ENCODE measurements around the gene MAN1A1. TPM values are rescaled to one million over a fixed set of nuclear protein-coding genes. Genes with fewer than 3 reads are reported as not detected.
A peak's percentile ranks its signal among the peaks of the same experiment; 100 is the strongest.

Gene MAN1A1
- total RNA-seq, 1 experiment from 2014 or later, result 6.8 TPM

DNA sequence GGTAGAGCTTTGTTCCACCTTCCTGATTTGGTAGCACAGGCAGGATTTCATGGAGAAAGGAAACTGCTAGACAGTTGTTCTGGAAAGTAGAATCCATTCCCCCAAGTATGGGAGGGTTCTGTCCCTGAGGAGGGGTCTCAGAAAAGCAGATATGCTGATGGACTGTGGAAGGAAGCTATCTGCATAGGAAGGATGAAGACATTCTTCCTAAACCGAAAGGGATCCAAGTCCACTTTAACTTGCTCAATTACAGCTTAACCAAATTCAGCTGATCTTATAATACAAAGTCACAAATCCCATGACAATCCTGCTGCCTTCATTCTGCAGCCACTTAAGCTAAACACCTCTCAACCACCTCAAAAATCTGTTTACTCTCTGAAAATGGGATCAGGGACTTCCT lies 2.6 kb downstream of the MAN1A1 start:
- DNase-seq (ENCODE audit: low read depth), result no peak

DNA sequence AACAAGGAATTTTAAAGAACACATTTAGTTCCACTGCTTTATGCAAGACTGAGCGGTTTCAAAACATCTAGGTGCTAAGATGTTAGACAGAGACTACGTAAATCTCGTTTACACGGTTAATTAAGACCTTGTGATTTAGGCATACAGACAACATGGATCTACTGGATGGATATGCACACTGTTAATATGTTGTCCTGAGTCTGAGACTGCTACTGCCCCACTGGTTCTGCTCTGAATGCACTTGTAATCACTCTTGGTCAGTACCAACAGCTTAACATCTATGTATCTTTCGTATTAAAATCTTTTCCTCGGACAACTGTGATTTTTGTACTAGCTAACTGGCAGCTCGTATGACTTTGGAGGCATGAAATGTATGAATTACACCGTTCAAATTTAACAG lies 3.1 kb downstream of the MAN1A1 start:
- no peak for DNase-seq (ENCODE audit: low read depth)

DNA sequence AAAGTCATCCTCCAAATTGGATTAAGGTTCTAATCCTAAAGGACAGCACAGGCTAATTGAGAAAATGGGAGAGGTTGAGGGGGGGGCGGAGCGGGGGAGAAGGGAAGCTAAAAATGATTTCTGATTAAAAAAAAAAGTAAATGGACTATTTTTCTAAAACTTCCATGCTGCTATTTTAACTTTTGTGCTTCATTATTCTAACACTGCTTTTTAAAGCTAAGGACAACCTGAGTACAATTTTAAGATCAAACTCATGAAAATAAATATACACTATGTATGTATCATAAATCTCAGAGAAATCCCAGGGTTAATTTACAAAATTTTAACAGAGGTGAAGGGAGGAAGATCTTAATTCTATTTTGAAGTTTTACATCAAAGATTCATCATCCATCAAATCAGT lies 4.4 kb downstream of the MAN1A1 start:
- no peak for DNase-seq (ENCODE audit: low read depth)

DNA sequence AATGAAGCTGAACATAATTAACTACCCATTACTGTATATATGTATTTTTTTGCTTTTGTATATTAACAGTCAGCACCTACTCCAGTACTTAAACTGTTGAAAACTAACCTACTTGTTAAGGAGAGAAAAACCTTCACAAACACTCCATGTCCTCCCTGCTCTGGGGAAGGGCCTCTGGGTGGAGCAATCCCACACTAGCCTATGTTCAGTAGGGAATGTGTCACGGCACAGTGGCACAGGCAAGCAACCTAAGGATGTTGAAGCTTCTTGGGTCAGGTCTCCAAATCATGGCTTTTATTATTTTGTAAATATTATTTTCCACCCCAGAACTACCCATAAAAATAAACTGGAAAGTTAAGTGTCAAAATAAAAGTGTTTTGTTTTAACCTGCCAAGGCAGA lies 5.3 kb downstream of the MAN1A1 start:
- no peak for DNase-seq (ENCODE audit: low read depth)

DNA sequence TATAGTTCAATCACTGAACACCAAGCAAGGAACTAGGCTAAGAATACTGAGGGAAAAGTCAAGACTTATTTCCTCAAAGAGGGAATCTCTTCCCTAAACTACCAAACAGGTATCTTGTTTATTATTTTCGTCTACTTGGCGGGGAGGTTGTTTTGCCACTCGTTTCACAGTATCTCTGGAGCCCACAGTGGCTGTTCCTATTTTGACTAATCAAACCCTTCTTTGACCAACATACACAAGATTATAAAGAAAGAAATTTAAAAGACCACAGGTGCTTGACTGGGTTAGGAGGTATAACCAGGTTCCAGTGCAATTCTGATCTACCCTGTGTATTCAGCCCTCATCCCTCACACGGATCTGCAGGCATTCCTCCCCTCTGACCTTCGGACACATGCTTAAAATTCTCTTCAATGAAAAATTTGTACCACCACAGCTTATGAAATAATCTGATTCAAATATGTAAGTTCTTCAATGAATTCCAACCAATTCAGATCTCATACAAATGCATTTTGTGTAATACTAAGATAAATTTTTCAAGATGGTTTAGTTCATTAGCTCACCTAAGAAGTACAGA lies 5.9 kb downstream of the MAN1A1 start:
- no peak for DNase-seq (ENCODE audit: low read depth)

DNA sequence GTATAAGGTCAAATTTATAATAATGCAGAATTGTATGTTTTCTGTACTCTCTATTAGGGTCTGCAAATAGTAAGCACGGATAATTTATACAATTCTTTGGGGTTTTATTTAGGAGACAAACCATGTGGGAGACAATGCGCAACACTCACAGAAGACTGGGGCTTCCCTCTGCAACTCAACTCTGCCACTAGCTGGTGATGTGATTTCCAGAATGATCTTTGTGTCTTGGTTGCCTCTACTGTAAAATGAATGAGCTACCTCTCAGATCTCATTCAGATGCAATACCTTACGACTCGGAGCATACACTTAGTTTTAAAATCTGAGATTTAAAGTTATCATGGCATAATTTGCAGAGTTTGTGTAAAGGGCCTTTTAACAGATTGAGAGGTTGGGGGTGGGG lies 6.4 kb downstream of the MAN1A1 start:
- DNase-seq (ENCODE audit: low read depth), result no peak

DNA sequence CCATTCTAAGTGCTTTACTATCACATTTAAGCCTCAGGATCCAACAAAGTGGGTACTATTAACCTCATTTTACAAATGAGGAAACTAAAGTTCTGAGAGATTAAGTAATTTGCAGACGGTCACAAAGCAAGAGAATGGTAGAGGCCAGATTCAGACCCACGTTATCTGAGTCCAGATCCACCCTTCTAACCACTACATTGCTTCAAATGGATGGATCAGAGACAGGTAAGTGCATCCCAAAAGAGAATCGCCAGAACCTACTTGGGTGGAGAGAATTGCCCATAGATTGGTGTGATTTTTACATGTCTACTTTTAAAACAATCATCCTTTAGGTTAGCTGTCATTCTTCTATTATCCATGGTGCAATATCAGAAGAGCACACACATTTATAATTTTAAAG lies 7.1 kb downstream of the MAN1A1 start:
- no peak for DNase-seq (ENCODE audit: low read depth)

DNA sequence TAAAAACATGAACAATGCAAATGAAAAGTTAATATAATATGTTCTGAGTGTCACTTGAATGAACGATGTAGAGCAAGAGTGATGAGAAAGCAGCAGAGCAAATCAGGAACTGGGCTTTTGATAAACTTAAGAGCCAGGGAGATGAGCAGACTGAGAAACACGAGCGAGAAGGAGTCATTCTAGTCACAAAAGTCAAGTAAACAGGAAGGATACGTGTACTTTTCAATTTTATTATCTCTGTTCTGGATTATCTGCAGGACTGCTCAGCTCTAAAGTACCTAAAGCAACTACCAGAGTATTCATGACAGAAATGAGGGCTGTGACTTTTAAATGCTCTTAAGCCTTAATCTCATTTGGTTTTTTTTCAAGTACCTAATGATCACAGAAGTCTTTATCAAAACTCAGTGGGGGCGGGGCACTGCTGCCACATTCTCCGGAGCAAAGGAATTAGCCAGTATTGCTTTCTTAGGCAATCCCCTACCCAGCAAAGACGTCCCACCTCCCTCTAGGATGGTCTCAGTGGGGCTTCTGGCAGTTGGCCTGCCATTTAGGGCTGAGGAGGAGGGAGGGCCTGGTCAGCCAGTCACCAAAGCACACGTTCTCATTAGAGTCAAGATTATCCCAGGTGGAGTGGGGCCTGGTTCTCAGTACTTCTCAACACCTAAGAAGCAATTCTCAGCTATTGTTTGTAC lies 8.6 kb downstream of the MAN1A1 start:
- no peak for DNase-seq (ENCODE audit: low read depth)

DNA sequence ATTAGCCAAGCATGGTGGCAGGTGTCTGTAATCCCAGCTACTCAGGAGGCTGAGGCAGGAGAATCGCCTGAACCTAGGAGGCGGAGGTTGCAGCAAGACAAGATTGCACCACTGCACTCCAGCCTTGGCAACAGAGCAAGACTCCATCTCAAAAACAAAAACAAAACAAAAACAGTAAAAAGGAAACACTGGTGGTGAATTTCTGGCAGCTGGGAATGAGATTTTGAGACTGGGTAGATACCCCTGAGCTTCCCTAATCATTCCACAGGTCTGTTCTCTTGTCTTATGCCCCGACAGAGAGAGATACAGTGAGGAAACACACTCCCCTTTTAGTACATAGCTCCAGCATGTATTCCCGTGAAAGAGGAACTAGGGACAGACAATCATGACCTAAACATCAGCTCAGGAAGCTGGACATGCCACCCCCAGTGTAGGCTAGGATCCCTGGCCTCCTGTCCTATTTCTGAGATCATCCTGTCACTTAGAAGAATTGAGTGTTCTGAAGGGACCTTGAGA lies 9.6 kb downstream of the MAN1A1 start:
- no peak for DNase-seq (ENCODE audit: low read depth)

DNA sequence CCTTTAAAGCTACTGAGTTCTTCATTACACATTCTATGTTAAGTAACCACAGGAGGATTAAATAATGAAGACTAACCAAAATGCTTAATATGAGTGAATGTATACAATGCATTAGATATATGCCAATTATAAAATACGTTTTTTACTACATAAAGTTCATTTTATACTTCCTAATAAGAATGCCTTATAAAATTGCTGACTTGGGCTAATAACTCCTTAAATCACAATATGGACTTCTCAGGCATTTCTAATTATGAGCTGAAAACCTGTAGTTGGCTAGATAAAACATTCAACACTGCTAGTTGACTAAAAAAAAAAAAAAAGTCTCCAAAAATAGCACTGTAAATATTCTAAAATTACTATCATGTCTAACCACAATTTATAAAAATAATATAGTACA lies 11.8 kb downstream of the MAN1A1 start:
- DNase-seq (ENCODE audit: low read depth), result no peak

DNA sequence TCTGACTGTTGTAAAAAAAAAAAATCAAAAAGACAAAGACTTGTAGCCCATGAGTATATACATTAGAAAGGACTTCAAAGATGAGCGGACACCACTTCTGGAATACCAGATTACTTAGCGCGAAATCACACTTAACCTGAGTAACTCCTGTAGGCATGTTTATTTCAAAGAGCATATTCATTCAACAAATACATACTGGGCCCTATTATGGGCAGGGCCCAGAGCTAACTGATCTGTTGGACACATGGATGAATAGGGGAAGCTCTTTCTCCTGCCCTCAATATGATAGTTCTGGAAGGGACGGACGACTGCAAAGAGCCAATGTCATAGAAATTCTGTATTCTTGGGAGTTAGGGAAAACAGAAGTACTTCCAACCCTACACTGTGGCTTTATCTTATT lies 12.3 kb downstream of the MAN1A1 start:
- DNase-seq (ENCODE audit: low read depth), result no peak

DNA sequence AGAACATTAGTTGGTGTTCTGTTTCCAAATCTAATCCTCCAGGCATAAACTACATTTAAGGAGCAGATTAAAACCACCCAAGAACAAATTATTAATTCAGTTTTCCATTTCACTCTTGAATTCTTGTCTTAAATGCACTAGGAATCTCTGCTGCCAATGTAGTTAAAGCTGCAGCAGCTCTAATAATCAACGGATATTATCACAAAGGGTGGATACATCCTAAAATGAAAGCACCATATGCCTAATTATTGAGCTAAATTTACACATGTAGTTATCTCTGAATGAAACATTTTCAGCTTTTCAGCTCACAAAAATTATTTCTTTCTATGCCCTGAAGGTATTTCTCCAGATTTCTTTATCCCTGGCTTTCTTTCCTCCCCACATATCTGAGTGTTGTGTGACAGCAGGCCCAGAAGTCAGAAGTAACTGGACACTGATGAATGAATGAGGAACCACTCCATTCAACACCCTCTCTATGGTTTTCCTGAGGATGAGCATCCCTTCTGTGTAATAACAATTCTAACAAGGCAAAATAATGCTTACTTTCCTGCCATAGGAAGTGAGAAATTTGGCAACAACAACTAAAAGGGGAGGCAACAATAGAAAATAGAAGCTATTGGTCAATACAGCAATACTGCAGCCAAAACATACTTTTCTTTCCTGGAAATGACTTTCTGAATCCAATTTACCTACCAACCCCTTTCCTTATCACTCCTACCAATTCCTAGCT lies 14.9 kb downstream of the MAN1A1 start:
- no peak for DNase-seq (ENCODE audit: low read depth)

DNA sequence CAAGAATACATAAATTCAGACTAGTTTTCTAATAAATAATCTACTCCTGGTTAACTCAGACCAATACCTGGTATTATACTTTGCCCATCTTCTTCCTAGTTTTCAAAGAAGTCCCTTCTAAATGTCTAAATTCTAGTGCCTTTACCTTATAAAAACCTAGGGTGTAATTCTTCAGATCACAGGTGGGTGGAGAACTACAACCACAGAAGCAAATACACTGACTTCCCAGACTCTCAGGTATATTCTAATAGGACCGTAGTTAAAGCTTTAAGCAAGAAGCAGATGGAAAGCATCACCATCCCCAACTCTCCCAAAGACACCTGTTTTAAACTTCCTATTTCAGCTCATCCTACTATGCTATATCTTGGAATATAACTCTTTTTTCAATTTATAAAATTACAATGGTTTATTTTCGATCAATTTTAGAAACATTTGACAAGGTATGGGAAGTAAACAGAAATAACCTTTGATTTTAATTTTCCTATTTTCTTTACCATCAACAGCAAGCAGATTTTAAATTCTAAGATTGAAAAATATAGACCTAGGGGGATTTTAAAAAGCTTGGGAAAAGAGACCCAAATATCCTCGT lies 15.8 kb downstream of the MAN1A1 start:
- DNase-seq (ENCODE audit: low read depth), result peak; percentile 4

DNA sequence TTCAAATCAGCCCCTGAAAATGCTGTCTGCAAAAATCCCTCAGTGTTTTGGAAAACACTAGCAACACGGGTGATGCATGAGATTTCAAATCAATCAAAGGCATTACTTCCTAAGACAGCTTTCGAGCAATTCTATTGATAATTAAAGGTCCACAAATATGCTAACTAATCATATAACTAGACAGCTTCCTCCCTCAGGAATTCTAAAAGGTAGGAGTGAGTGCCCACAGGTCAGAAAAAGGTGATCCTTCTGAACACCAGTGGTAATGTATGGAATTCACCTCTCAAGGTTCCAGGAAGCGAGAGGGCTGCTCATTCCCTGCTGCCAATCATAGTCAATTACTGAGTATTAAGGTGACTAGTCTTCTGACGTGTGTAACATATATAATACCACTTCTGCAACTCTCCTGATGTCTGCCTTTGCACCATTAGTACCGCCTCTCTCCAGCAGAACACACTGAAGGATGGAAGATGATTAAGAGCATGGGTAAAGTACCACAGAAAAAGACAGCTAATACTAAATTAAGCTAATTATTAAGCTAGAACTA lies 16.4 kb downstream of the MAN1A1 start:
- no peak for DNase-seq (ENCODE audit: low read depth)

DNA sequence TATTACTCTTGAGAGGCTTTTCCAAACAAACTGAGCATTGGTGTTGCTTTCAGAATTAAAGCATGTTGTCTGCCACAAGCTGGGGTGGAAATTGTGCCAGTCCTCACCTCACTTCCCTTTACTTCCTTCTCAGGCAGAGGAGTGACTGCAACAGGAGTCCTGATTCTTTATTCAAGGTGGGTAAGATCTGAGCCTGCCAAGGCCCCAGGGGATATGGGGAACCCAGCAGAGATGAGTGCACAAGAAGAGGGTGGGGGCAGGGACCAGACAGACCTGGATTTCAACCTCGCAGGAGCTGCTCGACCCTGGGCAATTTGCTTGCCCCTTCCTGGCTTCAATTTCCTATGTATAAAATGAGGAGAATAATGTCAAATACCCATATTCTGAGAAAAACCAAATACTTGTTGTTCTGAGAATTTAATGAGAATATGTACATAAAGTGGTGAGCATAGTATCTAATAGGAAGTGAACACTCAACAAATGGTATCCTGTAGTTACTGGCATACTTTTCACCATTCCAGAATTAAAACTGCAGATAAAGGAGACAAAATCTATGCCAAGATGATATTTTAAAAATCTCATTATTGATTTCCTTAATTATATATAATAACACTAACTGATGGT lies 17.8 kb downstream of the MAN1A1 start:
- DNase-seq (ENCODE audit: low read depth), result no peak

DNA sequence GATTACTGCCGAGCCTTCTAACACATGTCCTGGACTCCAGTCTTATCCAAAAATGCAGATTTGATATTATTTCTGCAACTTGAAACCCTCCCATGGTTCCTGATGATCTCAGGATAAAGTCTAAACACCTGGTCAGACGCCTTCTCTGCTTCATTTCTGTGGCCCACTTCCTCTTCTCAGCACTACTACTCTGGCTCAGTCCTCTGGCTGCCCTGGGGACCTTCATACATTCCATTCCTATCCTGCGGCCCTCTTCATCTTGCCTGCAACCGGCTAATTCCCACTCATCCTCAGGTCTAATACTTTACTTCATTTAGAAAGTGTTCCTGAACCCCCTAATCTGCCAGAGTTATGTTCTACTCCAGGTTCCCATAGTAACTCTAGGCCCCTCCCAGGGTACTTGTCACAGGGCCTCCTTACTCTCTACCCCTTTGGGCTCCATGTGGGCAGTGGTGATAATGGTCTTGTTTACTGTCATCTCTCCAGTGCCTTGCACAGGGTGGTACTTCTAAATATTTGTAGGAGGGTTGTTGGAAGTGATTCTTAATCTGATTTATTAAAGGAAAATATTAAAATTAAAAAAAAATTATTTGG lies 18.9 kb downstream of the MAN1A1 start:
- no peak for DNase-seq (ENCODE audit: low read depth)

DNA sequence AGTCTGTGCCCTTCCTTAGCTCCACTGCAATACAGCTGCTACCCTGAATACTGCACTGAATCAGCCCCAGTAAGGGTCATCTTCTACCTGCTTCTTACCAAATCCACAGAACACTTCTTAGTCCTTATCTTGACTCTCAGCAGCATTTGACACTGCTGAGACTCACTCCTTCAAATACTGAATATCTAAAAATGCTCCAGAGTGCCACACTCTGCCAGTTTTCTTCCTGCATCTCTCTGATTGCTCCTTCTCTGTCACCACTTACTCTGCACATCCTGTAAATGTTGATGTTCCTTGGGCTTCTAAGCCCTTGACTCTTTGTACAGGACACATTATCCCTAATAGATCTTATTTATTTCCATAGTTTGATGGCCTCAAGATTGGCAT lies 19.8 kb downstream of the MAN1A1 start:
- no peak for DNase-seq (ENCODE audit: low read depth)

DNA sequence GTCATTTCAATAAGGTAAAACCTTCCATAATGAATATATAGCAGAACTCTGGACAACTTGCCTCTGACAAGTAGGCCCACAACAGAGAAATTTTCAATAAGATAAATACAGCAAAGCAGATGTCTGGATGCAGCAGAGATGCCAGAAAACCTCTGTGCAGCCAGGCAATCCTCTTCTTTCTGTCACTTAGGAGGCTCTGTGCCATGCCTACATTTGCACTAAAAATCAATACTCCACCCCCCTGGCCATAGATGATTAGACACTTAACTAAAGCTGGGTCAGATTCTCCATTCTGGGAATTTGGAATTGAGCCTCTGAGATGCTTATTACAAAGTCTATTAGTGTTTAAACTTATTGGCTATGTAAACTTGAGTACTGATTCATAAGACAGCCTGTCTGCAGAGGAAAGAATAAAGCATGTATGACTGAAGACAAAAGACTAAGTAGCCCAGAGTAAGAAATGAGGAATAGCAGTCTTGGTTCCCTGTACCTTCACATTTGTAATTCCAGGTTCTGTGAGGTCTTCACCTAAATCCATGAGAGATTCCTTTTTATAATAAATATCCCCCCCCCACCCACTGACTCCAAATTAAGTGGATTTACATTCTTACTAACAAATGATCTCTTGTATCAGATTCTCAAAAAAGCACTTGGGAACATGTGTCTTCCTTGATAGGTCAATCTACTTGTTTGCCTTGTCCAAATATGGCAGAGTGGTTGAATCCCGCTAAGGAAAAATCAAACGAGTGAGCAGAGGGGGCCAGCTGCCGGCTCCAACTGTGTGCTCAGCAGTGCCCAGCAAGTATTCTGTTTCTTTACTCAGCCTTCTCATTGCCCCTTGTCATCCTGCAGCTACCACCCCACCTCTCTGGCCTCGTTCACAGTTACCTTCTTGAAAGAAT lies 20.4 kb downstream of the MAN1A1 start:
- no peak for DNase-seq (ENCODE audit: low read depth)

DNA sequence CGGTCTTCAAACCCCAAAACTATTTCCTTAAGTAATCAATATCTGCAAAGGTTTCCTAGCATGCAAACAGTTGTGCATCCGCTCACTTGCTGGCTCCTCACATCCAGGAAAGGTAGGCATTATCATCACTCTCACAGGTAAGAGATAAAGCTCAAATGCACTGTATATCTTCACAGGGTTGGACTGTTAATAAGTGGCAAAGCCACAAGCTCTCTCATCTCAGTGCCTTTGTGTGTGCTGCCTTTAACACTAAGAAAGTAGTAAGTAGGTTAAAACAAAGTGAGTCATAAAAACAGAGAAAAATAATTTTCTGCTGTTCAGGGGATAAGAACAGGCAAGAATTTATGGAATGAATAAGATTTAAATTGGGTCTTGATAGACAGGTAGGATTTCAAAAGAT lies 21.3 kb downstream of the MAN1A1 start:
- DNase-seq (ENCODE audit: low read depth), result no peak

DNA sequence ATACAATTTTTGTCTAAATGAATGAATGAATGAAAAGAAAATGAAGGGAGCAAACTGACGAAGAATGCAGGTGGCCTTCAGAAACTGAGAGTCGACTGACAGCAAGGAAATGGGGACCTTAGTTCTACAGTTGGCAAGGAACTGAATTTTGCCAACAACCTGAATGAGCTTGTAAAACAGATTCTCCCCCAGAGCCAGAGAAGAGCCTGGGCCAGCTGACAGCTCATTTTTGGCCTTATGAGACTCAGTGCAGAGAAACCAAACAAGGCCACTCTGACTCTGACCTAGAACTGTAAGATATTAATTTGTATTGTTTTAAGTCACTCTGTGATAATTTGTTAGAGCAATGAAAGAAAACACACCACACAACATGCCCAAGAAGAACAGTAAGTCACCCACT lies 21.8 kb downstream of the MAN1A1 start:
- DNase-seq (ENCODE audit: low read depth), result no peak
